Fibroblast of lung (primary cell): ENCODE data around the gene HHAT. TPM values are rescaled to one million over a fixed set of nuclear protein-coding genes. Genes with fewer than 3 reads are reported as not detected.

Experiments used
- DNase-seq, 2 donors: peaks; one replicate each; pipeline versions ENCODE4 v3.0.0 to v3.0.0-alpha.2; 2010; ENCODE audit warnings: low read depth in 2 of 2
- H2AFZ ChIP-seq: 2 replicates; pipeline ENCODE4 v1.5.1; 2012; ENCODE audit warnings: low read length, control low read depth, inconsistent platforms
- H3K27ac ChIP-seq: 2 replicates; pipeline ENCODE4 v1.5.1; 2011; ENCODE audit warnings: low read length, control low read depth; ENCODE audit not compliant: insufficient read depth
- H3K27me3 ChIP-seq: 2 replicates; pipeline ENCODE4 v1.5.1; 2011; ENCODE audit warnings: mild to moderate bottlenecking, low read length; ENCODE audit not compliant: control insufficient read depth, insufficient read depth
- H3K36me3 ChIP-seq: 2 replicates; pipeline ENCODE4 v1.5.1; 2011; ENCODE audit warnings: low read length; ENCODE audit not compliant: control insufficient read depth, insufficient read depth
- H3K4me1 ChIP-seq: 2 replicates; pipeline ENCODE4 v1.5.1; 2011; ENCODE audit warnings: low read length; ENCODE audit not compliant: control insufficient read depth, insufficient read depth; ENCODE audit errors: extremely low read depth
- H3K4me2 ChIP-seq: 2 replicates; pipeline ENCODE4 v1.5.1; 2011; ENCODE audit warnings: low read length, control low read depth; ENCODE audit not compliant: insufficient read depth; ENCODE audit errors: extremely low read depth
- H3K4me3 ChIP-seq, 4 experiments: fragments of 200-600 bp in 1 of 4; sonication (generic) in 1 of 4; replicated peaks in 1 of 4; 2 replicates each; pipeline ENCODE4 v1.5.1; 2011 to 2016; ENCODE audit warnings: low read length in 4 of 4, low read depth in 3 of 4, mild to moderate bottlenecking in 3 of 4, control low read depth in 2 of 4, inconsistent platforms in 1 of 4, mixed read lengths in 1 of 4; ENCODE audit not compliant: insufficient read depth in 1 of 4; ENCODE audit errors: control extremely low read depth in 1 of 4
- H3K79me2 ChIP-seq: 2 replicates; pipeline ENCODE4 v1.5.1; 2012; ENCODE audit warnings: mild to moderate bottlenecking, low read length, inconsistent platforms; ENCODE audit not compliant: control insufficient read depth, insufficient read depth
- H3K9ac ChIP-seq: 2 replicates; pipeline ENCODE4 v1.5.1; 2011; ENCODE audit warnings: mild to moderate bottlenecking, low read length, control low read depth; ENCODE audit not compliant: insufficient read depth
- H3K9me3 ChIP-seq: 2 replicates; pipeline ENCODE4 v1.5.1; 2012; ENCODE audit warnings: low read depth, low read length; ENCODE audit not compliant: control insufficient read depth, insufficient read depth
- H4K20me1 ChIP-seq: 2 replicates; pipeline ENCODE4 v1.5.1; 2011; ENCODE audit warnings: low read length; ENCODE audit not compliant: control insufficient read depth, insufficient read depth; ENCODE audit errors: extremely low read depth
- CTCF ChIP-seq, 2 donors: IDR thresholded peaks in 1 of 2; conservative IDR thresholded peaks in 1 of 2; 1 replicate in 1 of 2; 2 replicates in 1 of 2; pipeline ENCODE4 v1.5.1; 2011 to 2012; ENCODE audit warnings: low read length in 2 of 2, control low read depth in 1 of 2, inconsistent platforms in 1 of 2, low read depth in 1 of 2, mild to moderate bottlenecking in 1 of 2
- EZH2 ChIP-seq: IDR thresholded peaks from 2 replicates; pipeline ENCODE4 v1.5.1; 2012; ENCODE audit warnings: low read length, control low read depth, mild to moderate bottlenecking; ENCODE audit errors: missing control alignments
- polyA plus RNA-seq, 2 donors: library from polyadenylated mRNA; depleted of rRNA in 1 of 2; stranded (reverse) in 1 of 2; unstranded in 1 of 2; fragments of >200 nt; gene quantifications; 2 replicates each; pipeline ENCODE4 v1.2.1, GENCODE V29; 2011 to 2012; ENCODE audit warnings: missing spikeins in 1 of 2
- total RNA-seq: library from RNA; depleted of rRNA; stranded (reverse); fragments of >200 nt; gene quantifications from 2 replicates; pipeline ENCODE4 v1.2.1, GENCODE V29; 2014

The HHAT gene
- total and polyA plus RNA-seq, 2 donors (not counting 1 experiment from before 2014, with no cell fraction given): 3.6 to 4.8 TPM

DNA sequence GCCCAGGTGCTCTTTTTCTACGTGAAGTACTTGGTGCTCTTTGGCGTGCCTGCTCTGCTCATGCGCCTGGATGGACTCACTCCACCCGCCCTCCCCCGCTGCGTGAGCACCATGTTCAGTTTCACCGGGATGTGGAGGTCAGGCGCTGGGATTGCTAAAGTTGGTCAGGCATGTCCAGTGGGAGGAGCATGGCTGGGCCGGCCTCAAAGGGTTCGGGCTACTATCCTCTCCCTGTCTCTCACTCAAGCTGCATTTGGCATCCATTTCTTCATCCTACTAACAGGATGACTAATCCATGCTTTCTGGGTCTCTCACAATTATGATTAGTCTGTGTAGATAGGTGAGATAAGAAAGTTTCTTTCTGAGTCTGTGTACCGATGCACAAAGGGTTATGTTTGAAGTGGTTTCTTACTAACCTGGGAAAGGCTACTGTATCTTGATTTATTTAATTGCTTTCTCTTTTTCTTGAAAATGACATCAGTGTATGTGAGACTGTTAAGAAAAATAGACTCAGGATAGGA lies 135.9 kb downstream of the HHAT start:
- H3K9ac ChIP-seq: no peak overlapping the region
- no peak overlapping the region for H3K4me3 ChIP-seq
- no peaks in the 10 kb centered on the region for H3K9me3 ChIP-seq
- no peaks in the 10 kb centered on the region for H3K4me1 ChIP-seq
- H3K27ac ChIP-seq: no peak overlapping the region
- H3K4me2 ChIP-seq: no peak overlapping the region
- H3K36me3 ChIP-seq: no peaks in the 10 kb centered on the region
- no peak for TF ChIP-seq EZH2
- no peak for TF ChIP-seq CTCF (conservative IDR thresholded peaks at IDR 0.05 in 1 of 2, IDR thresholded peaks at IDR 0.05 in 1 of 2; ENCODE audit: low read depth in 1 of 2, low read length in 2 of 2)
- no peaks in the 10 kb centered on the region for H4K20me1 ChIP-seq
- H3K27me3 ChIP-seq: no peaks in the 10 kb centered on the region
- no peaks in the 10 kb centered on the region for H3K79me2 ChIP-seq
- no peak overlapping the region for H2AFZ ChIP-seq
- DNase-seq: peak in 1 of 2 donors; percentile 83

DNA sequence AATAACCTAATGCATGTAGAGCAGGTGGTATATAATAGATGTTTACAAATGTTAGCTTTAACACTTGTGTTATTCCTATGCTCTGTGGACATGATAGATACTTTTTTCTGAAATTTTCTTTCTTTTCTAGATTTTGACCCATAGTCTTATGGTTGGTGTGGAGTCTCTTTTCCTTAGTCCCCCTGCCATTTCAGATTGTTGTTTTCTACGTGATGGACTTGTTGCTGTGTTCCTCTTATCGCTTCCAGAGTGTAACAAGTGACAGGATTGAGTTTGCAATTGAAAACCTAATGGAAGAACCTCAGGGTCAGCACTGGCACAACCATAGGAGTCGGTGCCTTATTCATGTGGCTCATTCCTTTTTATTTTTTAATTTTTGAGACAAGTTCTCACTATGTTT lies 136.4 kb downstream of the HHAT start:
- Histone ChIP-seq H3K9me3 (no peaks in the 10 kb centered on the region), H3K27ac (no peak overlapping the region), H3K4me3 (no peak overlapping the region), H3K79me2 (no peaks in the 10 kb centered on the region), H4K20me1 (no peaks in the 10 kb centered on the region), H3K36me3 (no peaks in the 10 kb centered on the region), H3K4me1 (no peaks in the 10 kb centered on the region), H3K27me3 (no peaks in the 10 kb centered on the region), H3K9ac (no peak overlapping the region), H2AFZ (no peak overlapping the region), H3K4me2 (no peak overlapping the region)
- DNase-seq: no peak
- TF ChIP-seq EZH2: no peak
- TF ChIP-seq CTCF (conservative IDR thresholded peaks at IDR 0.05 in 1 of 2, IDR thresholded peaks at IDR 0.05 in 1 of 2; ENCODE audit: low read depth in 1 of 2, low read length in 2 of 2): no peak

DNA sequence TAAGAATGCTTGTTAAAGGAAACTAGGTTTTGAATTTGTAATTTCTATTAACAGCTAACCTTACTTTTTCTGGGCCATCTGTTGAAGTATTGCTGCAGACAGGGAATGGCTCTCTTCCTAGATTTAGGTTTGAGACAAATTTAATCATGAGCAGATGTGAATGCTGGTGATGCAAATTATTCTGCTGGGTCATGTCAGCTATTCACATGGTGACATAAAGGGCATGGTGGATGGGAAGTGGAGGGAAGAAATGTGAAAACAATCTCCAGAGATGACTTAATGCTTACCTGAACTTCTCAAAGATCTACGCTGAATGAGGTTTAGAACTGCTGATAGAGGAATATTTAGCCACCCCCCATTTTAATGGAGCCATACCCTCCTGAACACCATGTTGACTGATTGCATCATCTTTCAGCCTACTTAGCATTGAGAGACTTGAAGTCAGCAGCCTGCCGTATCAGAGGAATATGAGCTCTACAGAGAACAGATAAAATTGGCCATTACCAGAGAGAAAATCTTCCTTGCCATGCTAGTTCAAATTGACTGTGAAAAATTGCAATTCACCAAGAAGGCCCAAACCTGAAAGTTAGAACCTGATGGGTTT lies 138.8 kb downstream of the HHAT start:
- H3K36me3 ChIP-seq: no peaks in the 10 kb centered on the region
- H3K27ac ChIP-seq: no peak overlapping the region
- H3K4me2 ChIP-seq: no peak overlapping the region
- H3K9me3 ChIP-seq: no peaks in the 10 kb centered on the region
- H3K4me1 ChIP-seq: no peaks in the 10 kb centered on the region
- DNase-seq: peak in 1 of 2 donors; percentile 6
- no peak overlapping the region for H2AFZ ChIP-seq
- no peak overlapping the region for H3K9ac ChIP-seq
- no peaks in the 10 kb centered on the region for H3K27me3 ChIP-seq
- TF ChIP-seq EZH2 (no peak), CTCF (conservative IDR thresholded peaks at IDR 0.05 in 1 of 2, IDR thresholded peaks at IDR 0.05 in 1 of 2; ENCODE audit: low read depth in 1 of 2, low read length in 2 of 2) (no peak)
- no peaks in the 10 kb centered on the region for H4K20me1 ChIP-seq
- H3K79me2 ChIP-seq: no peaks in the 10 kb centered on the region
- H3K4me3 ChIP-seq: no peak overlapping the region
